ENCODE results near the gene SFTPB. TPM values are rescaled to one million over a fixed set of nuclear protein-coding genes. Genes with fewer than 3 reads are reported as not detected.
"Not testable (repeated sequence)": the region's sequence is repeated elsewhere in the genome, so short reads cannot be mapped to it uniquely, and the experiment has no call there.

The SFTPB gene
- total and polyA plus RNA-seq, 2 experiments from 2014 or later: 3.3 to 27.6 TPM

DNA sequence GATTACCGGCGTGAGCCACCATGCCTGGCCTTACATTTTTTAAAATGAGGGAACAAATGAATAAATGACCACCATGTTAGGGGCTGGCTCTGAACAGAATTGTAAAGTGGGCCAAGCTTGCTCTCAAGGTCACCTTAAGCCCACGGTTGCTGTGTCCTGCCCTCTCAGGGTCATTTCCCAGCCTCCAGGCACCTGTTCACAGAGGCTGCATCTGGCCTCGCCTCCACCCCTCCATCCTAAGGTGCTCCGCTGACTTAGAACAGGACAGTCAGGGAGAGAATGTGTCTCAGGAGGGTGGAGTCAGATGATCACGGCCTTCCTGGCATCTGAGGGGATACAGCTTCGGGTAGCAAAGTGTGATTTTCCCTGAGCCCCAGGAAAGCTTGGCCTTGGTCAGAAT is 7.3 kb downstream of the SFTPB start:
- no peaks in the 10 kb centered on the region for H3K9me3 ChIP-seq (ENCODE audit: low read depth)
- H3K4me3 ChIP-seq: no peak overlapping the region
- no peak overlapping the region for H2AFZ ChIP-seq
- no peaks in the 10 kb centered on the region for H4K20me1 ChIP-seq (ENCODE audit: insufficient read depth, poor library complexity, severe bottlenecking)
- no peak overlapping the region for H3K27ac ChIP-seq
- no peaks in the 10 kb centered on the region for H3K4me1 ChIP-seq (ENCODE audit: insufficient read depth)
- H3K36me3 ChIP-seq (replicated peaks; ENCODE audit: insufficient read depth, low read depth): no peaks in the 10 kb centered on the region
- H3K9me2 ChIP-seq (replicated peaks; ENCODE audit: insufficient read depth): no peaks in the 10 kb centered on the region
- DNase-seq (ENCODE audit: low spot score): no peak
- H3K4me2 ChIP-seq: no peak overlapping the region
- WGBS (ENCODE audit: low lambda C conversion rate, missing lambda C conversion rate): 89% methylated on average over 7 of the region's 7 CpGs
- H3K27me3 ChIP-seq: no peaks in the 10 kb centered on the region
- H3K79me2 ChIP-seq: no peaks in the 10 kb centered on the region
- TF ChIP-seq EZH2phosphoT487 (IDR thresholded peaks at IDR 0.05; ENCODE audit: low read depth, severe bottlenecking, unreplicated experiment): no peak
- TF ChIP-seq EZH2 (IDR thresholded peaks at IDR 0.05; ENCODE audit: borderline replicate concordance): no peak
- TF ChIP-seq, protein P1, sequence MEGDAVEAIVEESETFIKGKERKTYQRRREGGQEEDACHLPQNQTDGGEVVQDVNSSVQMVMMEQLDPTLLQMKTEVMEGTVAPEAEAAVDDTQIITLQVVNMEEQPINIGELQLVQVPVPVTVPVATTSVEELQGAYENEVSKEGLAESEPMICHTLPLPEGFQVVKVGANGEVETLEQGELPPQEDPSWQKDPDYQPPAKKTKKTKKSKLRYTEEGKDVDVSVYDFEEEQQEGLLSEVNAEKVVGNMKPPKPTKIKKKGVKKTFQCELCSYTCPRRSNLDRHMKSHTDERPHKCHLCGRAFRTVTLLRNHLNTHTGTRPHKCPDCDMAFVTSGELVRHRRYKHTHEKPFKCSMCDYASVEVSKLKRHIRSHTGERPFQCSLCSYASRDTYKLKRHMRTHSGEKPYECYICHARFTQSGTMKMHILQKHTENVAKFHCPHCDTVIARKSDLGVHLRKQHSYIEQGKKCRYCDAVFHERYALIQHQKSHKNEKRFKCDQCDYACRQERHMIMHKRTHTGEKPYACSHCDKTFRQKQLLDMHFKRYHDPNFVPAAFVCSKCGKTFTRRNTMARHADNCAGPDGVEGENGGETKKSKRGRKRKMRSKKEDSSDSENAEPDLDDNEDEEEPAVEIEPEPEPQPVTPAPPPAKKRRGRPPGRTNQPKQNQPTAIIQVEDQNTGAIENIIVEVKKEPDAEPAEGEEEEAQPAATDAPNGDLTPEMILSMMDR (IDR thresholded peaks at IDR 0.05; ENCODE audit: poor library complexity): no peak

DNA sequence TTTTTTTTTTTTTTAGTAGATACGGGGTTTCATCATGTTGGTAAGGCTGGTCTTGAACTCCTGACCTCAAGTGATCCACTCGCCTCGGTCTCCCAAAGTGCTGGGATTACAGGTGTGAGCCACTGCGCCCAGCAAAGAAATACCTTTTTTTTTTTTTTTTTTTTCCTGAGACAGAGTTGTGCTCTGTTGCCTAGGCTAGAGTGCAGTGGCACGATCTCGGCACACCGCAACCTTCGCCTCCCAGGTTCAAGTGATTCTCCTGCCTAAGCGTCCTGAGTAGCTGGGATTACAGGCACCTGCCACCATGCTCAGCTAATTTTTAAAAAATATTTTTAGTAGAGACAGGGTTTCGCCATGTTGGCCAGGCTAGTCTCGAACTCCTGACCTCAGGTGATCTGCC is 7.7 kb downstream of the SFTPB start:
- not testable (repeated sequence) for H3K4me2 ChIP-seq; H3K27me3 ChIP-seq; H3K4me1 ChIP-seq (ENCODE audit: insufficient read depth); H3K36me3 ChIP-seq (replicated peaks; ENCODE audit: insufficient read depth, low read depth); H3K9me3 ChIP-seq (ENCODE audit: low read depth); H2AFZ ChIP-seq; DNase-seq (ENCODE audit: low spot score); H3K9me2 ChIP-seq (replicated peaks; ENCODE audit: insufficient read depth); H3K79me2 ChIP-seq; H3K4me3 ChIP-seq; H3K27ac ChIP-seq; H4K20me1 ChIP-seq (ENCODE audit: insufficient read depth, poor library complexity, severe bottlenecking)
- WGBS (ENCODE audit: low lambda C conversion rate, missing lambda C conversion rate): 99% methylated on average over 10 of the region's 11 CpGs

DNA sequence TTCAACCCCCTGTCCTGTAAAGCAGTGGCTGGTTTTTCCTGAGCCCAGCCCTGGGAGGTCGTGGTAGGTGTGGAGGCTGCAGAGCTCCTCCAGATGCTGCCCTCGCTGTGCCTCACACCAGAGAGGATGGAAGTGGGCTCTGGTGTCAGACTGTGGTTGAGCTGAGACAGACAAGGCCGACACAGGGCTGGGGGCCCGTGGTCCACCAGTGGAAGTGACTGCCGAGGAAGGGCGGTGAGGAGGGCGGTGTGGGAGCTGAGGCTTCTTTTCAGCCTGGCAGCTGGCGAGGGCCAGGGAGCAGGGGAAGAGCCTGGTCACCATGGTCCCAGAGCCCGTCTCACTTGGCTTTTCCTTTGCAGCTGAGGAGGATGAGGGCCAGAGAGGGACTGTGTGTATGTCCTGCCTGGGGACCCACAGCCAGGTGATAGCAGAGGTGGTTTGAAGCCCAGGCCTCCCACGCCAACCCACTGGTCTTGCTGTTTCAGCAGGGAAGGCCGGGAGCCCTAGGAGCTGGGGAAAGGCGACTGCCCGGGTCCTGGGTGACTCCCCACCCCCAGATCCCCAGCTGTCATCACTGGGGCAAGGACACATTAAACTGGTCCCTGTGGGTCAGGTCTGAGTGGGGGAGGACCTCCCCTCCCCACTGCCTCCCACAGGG is 8.5 kb downstream of the SFTPB start:
- Histone ChIP-seq H3K4me1 (ENCODE audit: insufficient read depth) (no peaks in the 10 kb centered on the region), H3K79me2 (no peaks in the 10 kb centered on the region), H3K4me3 (no peak overlapping the region), H4K20me1 (ENCODE audit: insufficient read depth, poor library complexity, severe bottlenecking) (no peaks in the 10 kb centered on the region), H3K36me3 (replicated peaks; ENCODE audit: insufficient read depth, low read depth) (no peaks in the 10 kb centered on the region), H3K9me3 (ENCODE audit: low read depth) (no peaks in the 10 kb centered on the region), H3K27ac (no peak overlapping the region), H3K27me3 (no peaks in the 10 kb centered on the region), H2AFZ (no peak overlapping the region), H3K9me2 (replicated peaks; ENCODE audit: insufficient read depth) (no peaks in the 10 kb centered on the region), H3K4me2 (no peak overlapping the region)
- no peak for DNase-seq (ENCODE audit: low spot score)
- no peak for TF ChIP-seq EZH2 (IDR thresholded peaks at IDR 0.05; ENCODE audit: borderline replicate concordance)
- no peak for TF ChIP-seq EZH2phosphoT487 (IDR thresholded peaks at IDR 0.05; ENCODE audit: low read depth, severe bottlenecking, unreplicated experiment)
- TF ChIP-seq, protein P1 (IDR thresholded peaks at IDR 0.05; ENCODE audit: poor library complexity): no peak
- WGBS (ENCODE audit: low lambda C conversion rate, missing lambda C conversion rate): 93% methylated on average over 13 of the region's 13 CpGs

DNA sequence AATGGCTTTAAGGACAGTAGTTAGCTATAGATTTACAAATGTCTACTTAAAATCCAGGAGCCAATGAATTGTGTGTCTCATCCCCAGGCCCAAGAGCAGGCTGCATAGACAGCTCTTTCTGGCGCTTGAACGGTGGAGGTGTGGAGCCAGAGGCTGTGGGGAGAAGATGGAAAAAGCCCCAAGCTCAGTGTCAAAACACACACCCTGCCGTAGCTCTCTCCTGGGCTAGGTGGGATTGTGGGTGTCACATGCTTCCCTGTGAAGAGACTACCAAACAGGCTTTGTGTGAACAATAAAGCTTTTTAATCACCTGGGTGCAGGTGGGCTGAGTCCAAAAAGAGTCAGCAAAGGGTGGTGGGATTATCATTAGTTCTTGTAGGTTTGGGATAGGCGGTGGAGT is 10.6 kb downstream of the SFTPB start:
- not testable (repeated sequence) for H3K36me3 ChIP-seq (replicated peaks; ENCODE audit: insufficient read depth, low read depth)

More for the DNA sequence above, 10.6 kb downstream of the SFTPB start:
- not testable (repeated sequence) for H3K27ac ChIP-seq; H3K4me3 ChIP-seq; H3K4me2 ChIP-seq; H2AFZ ChIP-seq; H3K4me1 ChIP-seq (ENCODE audit: insufficient read depth); H3K79me2 ChIP-seq; H3K27me3 ChIP-seq; H3K9me3 ChIP-seq (ENCODE audit: low read depth); H3K9me2 ChIP-seq (replicated peaks; ENCODE audit: insufficient read depth); H4K20me1 ChIP-seq (ENCODE audit: insufficient read depth, poor library complexity, severe bottlenecking); DNase-seq (ENCODE audit: low spot score)
- WGBS (ENCODE audit: low lambda C conversion rate, missing lambda C conversion rate): 98% methylated on average over 4 of the region's 4 CpGs
